Testis (tissue), 2 donors: ENCODE data around the gene COL5A1.

Experiments used
- POLR2A ChIP-seq: fragments of 450-650 bp; IDR thresholded peaks from one replicate; pipeline ENCODE4 v1.6.1; 2017; ENCODE audit warnings: antibody characterized with exemption, mild to moderate bottlenecking, moderate library complexity
- TF ChIP-seq, protein P1 (sequence below), 3 experiments: fragments of 450-650 bp in 2 of 3; fragments of 200-600 bp in 1 of 3; sonication (generic) in 1 of 3; IDR thresholded peaks; one replicate each; pipeline ENCODE4 v1.5.1; 2016 to 2019; ENCODE audit warnings: antibody characterized with exemption in 3 of 3, mild to moderate bottlenecking in 2 of 3, moderate library complexity in 1 of 3

DNA sequence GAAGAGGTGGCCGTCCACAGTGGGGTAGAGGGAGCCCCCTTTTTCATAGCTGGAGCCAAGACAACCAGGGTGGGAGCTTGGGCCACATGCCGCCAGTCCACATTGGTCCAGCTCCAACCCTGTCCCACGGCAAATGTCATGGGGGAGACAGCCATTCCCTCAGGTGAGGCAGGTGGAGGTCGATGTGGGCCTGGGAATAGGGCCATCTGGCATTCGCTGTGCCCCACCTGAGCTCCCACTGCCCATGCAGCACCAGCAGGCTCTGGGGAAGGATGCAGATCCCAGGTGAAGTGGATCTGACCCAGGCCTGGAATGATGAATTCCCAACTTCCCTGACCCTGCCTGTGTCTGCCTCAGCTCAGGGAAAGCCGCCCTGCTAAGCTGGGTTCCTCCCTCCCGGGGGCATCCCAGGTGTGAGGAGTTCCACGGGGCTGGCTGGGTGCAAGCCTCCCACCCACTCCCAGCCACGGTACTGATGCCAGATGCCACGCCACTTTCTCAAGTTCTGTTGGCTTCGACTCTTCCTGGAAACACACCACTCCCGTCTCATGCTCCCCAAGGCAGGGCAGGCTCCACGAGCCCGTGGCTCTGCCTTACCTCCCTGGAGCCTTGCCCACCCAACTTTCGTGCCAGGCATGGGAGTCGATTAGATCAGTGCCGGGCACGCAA lies 213.8 kb downstream of the COL5A1 start:
- TF ChIP-seq, protein P1, sequence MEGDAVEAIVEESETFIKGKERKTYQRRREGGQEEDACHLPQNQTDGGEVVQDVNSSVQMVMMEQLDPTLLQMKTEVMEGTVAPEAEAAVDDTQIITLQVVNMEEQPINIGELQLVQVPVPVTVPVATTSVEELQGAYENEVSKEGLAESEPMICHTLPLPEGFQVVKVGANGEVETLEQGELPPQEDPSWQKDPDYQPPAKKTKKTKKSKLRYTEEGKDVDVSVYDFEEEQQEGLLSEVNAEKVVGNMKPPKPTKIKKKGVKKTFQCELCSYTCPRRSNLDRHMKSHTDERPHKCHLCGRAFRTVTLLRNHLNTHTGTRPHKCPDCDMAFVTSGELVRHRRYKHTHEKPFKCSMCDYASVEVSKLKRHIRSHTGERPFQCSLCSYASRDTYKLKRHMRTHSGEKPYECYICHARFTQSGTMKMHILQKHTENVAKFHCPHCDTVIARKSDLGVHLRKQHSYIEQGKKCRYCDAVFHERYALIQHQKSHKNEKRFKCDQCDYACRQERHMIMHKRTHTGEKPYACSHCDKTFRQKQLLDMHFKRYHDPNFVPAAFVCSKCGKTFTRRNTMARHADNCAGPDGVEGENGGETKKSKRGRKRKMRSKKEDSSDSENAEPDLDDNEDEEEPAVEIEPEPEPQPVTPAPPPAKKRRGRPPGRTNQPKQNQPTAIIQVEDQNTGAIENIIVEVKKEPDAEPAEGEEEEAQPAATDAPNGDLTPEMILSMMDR (IDR thresholded peaks at IDR 0.05): no peak
- TF ChIP-seq POLR2A: no peak
